Mesenchymal stem cell (in vitro differentiated cells and primary cell): ENCODE data around the gene SLC35F3.

Source experiments
- DNase-seq: peaks from one replicate; pipeline ENCODE4 v3.0.0-alpha.2; 2013
- H2AFZ ChIP-seq: one replicate; pipeline ENCODE4 v1.6.1; 2013; ENCODE audit warnings: low read depth, mild to moderate bottlenecking, control low read depth, inconsistent platforms, low read length, moderate library complexity
- H2AK5ac ChIP-seq: 2 replicates; pipeline ENCODE4 v1.6.1; 2013; ENCODE audit warnings: low read length, moderate library complexity, mild to moderate bottlenecking, inconsistent platforms; ENCODE audit not compliant: severe bottlenecking
- H2BK120ac ChIP-seq: one replicate; pipeline ENCODE4 v1.6.1; 2013; ENCODE audit warnings: low read depth, mild to moderate bottlenecking, inconsistent platforms, low read length, moderate library complexity
- H2BK12ac ChIP-seq, 2 experiments: one replicate each; pipeline ENCODE4 v1.6.1; 2013; ENCODE audit warnings: inconsistent platforms in 2 of 2, low read length in 2 of 2, mild to moderate bottlenecking in 2 of 2, moderate library complexity in 2 of 2, control low read depth in 1 of 2
- H2BK15ac ChIP-seq: one replicate; pipeline ENCODE4 v1.6.1; 2013; ENCODE audit warnings: mild to moderate bottlenecking, low read depth, inconsistent platforms; ENCODE audit not compliant: poor library complexity, severe bottlenecking
- H2BK5ac ChIP-seq: 2 replicates; pipeline ENCODE4 v1.6.1; 2013; ENCODE audit warnings: low read depth, mild to moderate bottlenecking, low read length, control low read depth, inconsistent platforms; ENCODE audit not compliant: poor library complexity, severe bottlenecking
- H3K14ac ChIP-seq, 2 experiments: one replicate each; pipeline ENCODE4 v1.6.1; 2013; ENCODE audit warnings: inconsistent platforms in 2 of 2, low read length in 2 of 2, control low read depth in 1 of 2, mild to moderate bottlenecking in 1 of 2, moderate library complexity in 1 of 2
- H3K18ac ChIP-seq, 2 experiments: one replicate each; pipeline ENCODE4 v1.6.1; 2013; ENCODE audit warnings: inconsistent platforms in 2 of 2, low read length in 2 of 2, control low read depth in 1 of 2, low read depth in 1 of 2, mild to moderate bottlenecking in 1 of 2
- H3K23ac ChIP-seq, 2 experiments: one replicate each; pipeline ENCODE4 v1.6.1; 2013; ENCODE audit warnings: inconsistent platforms in 2 of 2, low read length in 2 of 2, mild to moderate bottlenecking in 2 of 2, moderate library complexity in 2 of 2, control low read depth in 1 of 2
- H3K27ac ChIP-seq: 2 replicates; pipeline ENCODE4 v1.5.1; 2013; ENCODE audit warnings: mild to moderate bottlenecking, moderate library complexity, low read length, control low read depth, inconsistent platforms; ENCODE audit not compliant: poor library complexity, severe bottlenecking
- H3K27me3 ChIP-seq, 2 experiments: 2 replicates each; pipeline versions ENCODE4 v1.6.1 to v1.7.0; 2013; ENCODE audit warnings: low read length in 2 of 2, mild to moderate bottlenecking in 2 of 2, moderate library complexity in 2 of 2, control low read depth in 1 of 2, inconsistent platforms in 1 of 2; ENCODE audit not compliant: control insufficient read depth in 1 of 2, insufficient read depth in 1 of 2
- H3K36me3 ChIP-seq, 2 experiments: 2 replicates each; pipeline versions ENCODE4 v1.6.1 to v1.7.0; 2013; ENCODE audit warnings: low read length in 2 of 2, control low read depth in 1 of 2, inconsistent platforms in 1 of 2, low read depth in 1 of 2, mild to moderate bottlenecking in 1 of 2; ENCODE audit not compliant: insufficient read depth in 2 of 2, control insufficient read depth in 1 of 2
- H3K4ac ChIP-seq, 2 experiments: one replicate each; pipeline ENCODE4 v1.6.1; 2013; ENCODE audit warnings: inconsistent platforms in 2 of 2, low read length in 2 of 2, mild to moderate bottlenecking in 2 of 2, moderate library complexity in 2 of 2, control low read depth in 1 of 2, low read depth in 1 of 2
- H3K4me1 ChIP-seq: 2 replicates; pipeline ENCODE4 v1.6.1; 2013; ENCODE audit warnings: low read depth, low read length, control low read depth; ENCODE audit not compliant: control insufficient read depth, insufficient read depth
- H3K4me2 ChIP-seq: 2 replicates; pipeline ENCODE4 v1.6.1; 2013; ENCODE audit warnings: low read length, mild to moderate bottlenecking, inconsistent platforms; ENCODE audit not compliant: poor library complexity, severe bottlenecking
- H3K4me3 ChIP-seq, 2 experiments: 2 replicates each; pipeline versions ENCODE4 v1.5.1 to v1.7.0; 2013; ENCODE audit warnings: low read length in 2 of 2, mild to moderate bottlenecking in 2 of 2, control low read depth in 1 of 2, low read depth in 1 of 2; ENCODE audit not compliant: insufficient read depth in 1 of 2
- H3K79me1 ChIP-seq: replicated peaks from 2 replicates; pipeline ENCODE4 v1.6.1; 2013; ENCODE audit warnings: mild to moderate bottlenecking, control low read depth, low read length, inconsistent platforms; ENCODE audit not compliant: poor library complexity, severe bottlenecking
- H3K9ac ChIP-seq: 2 replicates; pipeline ENCODE4 v1.7.0; 2013; ENCODE audit warnings: mild to moderate bottlenecking, low read length, moderate library complexity
- H3K9me3 ChIP-seq: 2 replicates; pipeline ENCODE4 v1.7.0; 2013; ENCODE audit warnings: mild to moderate bottlenecking, low read length; ENCODE audit not compliant: control insufficient read depth
- H4K8ac ChIP-seq: one replicate; pipeline ENCODE4 v1.6.1; 2013; ENCODE audit warnings: inconsistent platforms, mild to moderate bottlenecking, low read length, moderate library complexity
- H4K91ac ChIP-seq: one replicate; pipeline ENCODE4 v1.6.1; 2013; ENCODE audit warnings: mild to moderate bottlenecking, low read length, inconsistent platforms
- WGBS: methylation state at CpG from one replicate; pipeline ENCODE4 v1.1.7; 2013; ENCODE audit warnings: mixed read lengths; 5-methylcytosine and 5-hydroxymethylcytosine counted together

SLC35F3 gene

GRCh38 chr1:234188454-234188792, 283.9 kb downstream of the SLC35F3 start:
- no peak for DNase-seq
- H3K18ac ChIP-seq: no peak overlapping the region
- H2AK5ac ChIP-seq: no peak overlapping the region
- H2BK5ac ChIP-seq: no peak overlapping the region
- no peak overlapping the region for H3K27ac ChIP-seq
- H4K8ac ChIP-seq: no peak overlapping the region
- WGBS: 31% methylated on average over 3 of the region's 3 CpGs
- H2BK15ac ChIP-seq: no peak overlapping the region
- H3K9ac ChIP-seq: no peak overlapping the region
- H4K91ac ChIP-seq: no peak overlapping the region
- H2AFZ ChIP-seq: no peak overlapping the region
- no peak overlapping the region for H2BK120ac ChIP-seq
- H3K14ac ChIP-seq: no peak overlapping the region
- no peaks in the 10 kb centered on the region for H3K36me3 ChIP-seq
- no peak overlapping the region for H3K4me3 ChIP-seq
- no peak overlapping the region for H3K23ac ChIP-seq
- H3K27me3 ChIP-seq: no peaks in the 10 kb centered on the region
- no peak overlapping the region for H2BK12ac ChIP-seq
- H3K4me2 ChIP-seq: no peak overlapping the region
- H3K4ac ChIP-seq: no peak overlapping the region
- peaks cover 2% of the 10 kb centered on the region for H3K9me3 ChIP-seq
- no peaks in the 10 kb centered on the region for H3K4me1 ChIP-seq
- H3K79me1 ChIP-seq: no peaks in the 10 kb centered on the region

GRCh38 chr1:234197839-234198238, 293.4 kb downstream of the SLC35F3 start:
- Histone ChIP-seq H2BK120ac (no peak overlapping the region), H2AFZ (no peak overlapping the region), H3K18ac (no peak overlapping the region), H4K91ac (no peak overlapping the region), H3K27me3 (no peaks in the 10 kb centered on the region), H4K8ac (no peak overlapping the region), H3K4me3 (no peak overlapping the region), H3K79me1 (no peaks in the 10 kb centered on the region), H3K36me3 (no peaks in the 10 kb centered on the region), H3K14ac (no peak overlapping the region), H2BK15ac (no peak overlapping the region), H2BK12ac (no peak overlapping the region), H3K9me3 (peaks cover 3% of the 10 kb centered on the region), H3K27ac (no peak overlapping the region), H3K4me2 (no peak overlapping the region), H2BK5ac (no peak overlapping the region), H3K23ac (no peak overlapping the region), H3K4me1 (no peaks in the 10 kb centered on the region), H2AK5ac (no peak overlapping the region), H3K9ac (no peak overlapping the region), H3K4ac (no peak overlapping the region)
- DNase-seq: no peak

GRCh38 chr1:234199476-234200127, 295.1 kb downstream of the SLC35F3 start:
- no peak for DNase-seq
- no peak overlapping the region for H3K14ac ChIP-seq
- H3K23ac ChIP-seq: no peak overlapping the region
- H2BK5ac ChIP-seq: no peak overlapping the region
- no peak overlapping the region for H3K27ac ChIP-seq
- H3K4me2 ChIP-seq: no peak overlapping the region
- H4K91ac ChIP-seq: no peak overlapping the region
- H3K36me3 ChIP-seq: no peaks in the 10 kb centered on the region
- no peak overlapping the region for H4K8ac ChIP-seq
- no peak overlapping the region for H2AK5ac ChIP-seq
- H3K9me3 ChIP-seq: no peaks in the 10 kb centered on the region
- no peak overlapping the region for H3K18ac ChIP-seq
- no peak overlapping the region for H2BK12ac ChIP-seq
- H3K4me3 ChIP-seq: no peak overlapping the region
- no peaks in the 10 kb centered on the region for H3K27me3 ChIP-seq
- H3K9ac ChIP-seq: no peak overlapping the region
- no peaks in the 10 kb centered on the region for H3K79me1 ChIP-seq
- H2BK15ac ChIP-seq: no peak overlapping the region
- WGBS: no CpG with 5 or more reads among the region's 2 CpGs
- no peaks in the 10 kb centered on the region for H3K4me1 ChIP-seq
- no peak overlapping the region for H2AFZ ChIP-seq
- no peak overlapping the region for H2BK120ac ChIP-seq
- H3K4ac ChIP-seq: no peak overlapping the region

- H3K36me3 ChIP-seq: no peaks in the 10 kb centered on the region
- no peak overlapping the region for H3K4me2 ChIP-seq
- no peak overlapping the region for H3K27ac ChIP-seq
- no peak overlapping the region for H3K18ac ChIP-seq
- H3K27me3 ChIP-seq: no peaks in the 10 kb centered on the region
- H4K8ac ChIP-seq: no peak overlapping the region
- no peak overlapping the region for H2BK120ac ChIP-seq
- H2AK5ac ChIP-seq: no peak overlapping the region
- no peak overlapping the region for H2BK5ac ChIP-seq
- H3K4ac ChIP-seq: no peak overlapping the region
- no peaks in the 10 kb centered on the region for H3K9me3 ChIP-seq
- H3K4me3 ChIP-seq: no peak overlapping the region
- no peak for DNase-seq
- H2BK12ac ChIP-seq: no peak overlapping the region
- H3K9ac ChIP-seq: no peak overlapping the region
- H3K4me1 ChIP-seq: no peaks in the 10 kb centered on the region
- H2AFZ ChIP-seq: no peak overlapping the region
- no peak overlapping the region for H3K14ac ChIP-seq
- 67% methylated on average over 1 of the region's 4 CpGs for WGBS
- H3K23ac ChIP-seq: no peak overlapping the region
- no peak overlapping the region for H2BK15ac ChIP-seq
- no peak overlapping the region for H4K91ac ChIP-seq
- H3K79me1 ChIP-seq: no peaks in the 10 kb centered on the region
These were observed 296.1 kb downstream of the SLC35F3 start for GRCh38 chr1:234200566-234200965.
